ENCODE data around the gene NUCB1. TPM values are rescaled to one million over a fixed set of nuclear protein-coding genes. Genes with fewer than 3 reads are reported as not detected.

Gene NUCB1
- total and polyA plus RNA-seq, 8 donors, result 60.9 to 136 (median 96.3) TPM

DNA sequence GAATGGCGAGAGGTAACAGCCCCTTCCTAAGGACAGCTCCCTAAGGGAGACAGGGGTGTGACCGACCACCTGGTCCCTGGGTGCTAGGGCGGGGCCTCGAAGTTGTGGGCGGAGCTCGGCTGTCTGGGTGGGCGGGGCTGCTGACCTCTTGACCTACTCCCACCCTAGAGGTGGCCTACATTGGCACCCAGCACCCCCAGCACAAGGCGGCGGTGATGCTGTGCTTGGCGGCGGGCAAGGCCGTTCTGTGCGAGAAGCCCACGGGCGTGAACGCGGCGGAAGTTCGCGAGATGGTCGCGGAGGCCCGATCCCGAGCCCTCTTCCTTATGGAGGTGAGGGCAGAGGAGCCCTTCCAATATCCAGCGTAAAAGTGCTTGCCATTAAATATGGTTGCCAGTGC, 35.8 kb downstream of the NUCB1 start:
- DNase-seq, result no peak
- TF ChIP-seq, protein P1, sequence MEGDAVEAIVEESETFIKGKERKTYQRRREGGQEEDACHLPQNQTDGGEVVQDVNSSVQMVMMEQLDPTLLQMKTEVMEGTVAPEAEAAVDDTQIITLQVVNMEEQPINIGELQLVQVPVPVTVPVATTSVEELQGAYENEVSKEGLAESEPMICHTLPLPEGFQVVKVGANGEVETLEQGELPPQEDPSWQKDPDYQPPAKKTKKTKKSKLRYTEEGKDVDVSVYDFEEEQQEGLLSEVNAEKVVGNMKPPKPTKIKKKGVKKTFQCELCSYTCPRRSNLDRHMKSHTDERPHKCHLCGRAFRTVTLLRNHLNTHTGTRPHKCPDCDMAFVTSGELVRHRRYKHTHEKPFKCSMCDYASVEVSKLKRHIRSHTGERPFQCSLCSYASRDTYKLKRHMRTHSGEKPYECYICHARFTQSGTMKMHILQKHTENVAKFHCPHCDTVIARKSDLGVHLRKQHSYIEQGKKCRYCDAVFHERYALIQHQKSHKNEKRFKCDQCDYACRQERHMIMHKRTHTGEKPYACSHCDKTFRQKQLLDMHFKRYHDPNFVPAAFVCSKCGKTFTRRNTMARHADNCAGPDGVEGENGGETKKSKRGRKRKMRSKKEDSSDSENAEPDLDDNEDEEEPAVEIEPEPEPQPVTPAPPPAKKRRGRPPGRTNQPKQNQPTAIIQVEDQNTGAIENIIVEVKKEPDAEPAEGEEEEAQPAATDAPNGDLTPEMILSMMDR (IDR thresholded peaks at IDR 0.05), result no peak
- no peak for ATAC-seq
- WGBS, 2 donors, result 90 to 95% methylated on average over 25 of the region's 25 CpGs
- intact Hi-C loops (cut with DNase I), result no loop called here
- no peaks in the 10 kb centered on the region for H3K4me1 ChIP-seq
- no peak overlapping the region for H3K4me3 ChIP-seq
- H3K36me3 ChIP-seq, result no peaks in the 10 kb centered on the region
- no peaks in the 10 kb centered on the region for H3K27me3 ChIP-seq
- H3K9me3 ChIP-seq, result no peaks in the 10 kb centered on the region
- H3K27ac ChIP-seq, result no peak overlapping the region
- FAIRE-seq, result no peak

DNA sequence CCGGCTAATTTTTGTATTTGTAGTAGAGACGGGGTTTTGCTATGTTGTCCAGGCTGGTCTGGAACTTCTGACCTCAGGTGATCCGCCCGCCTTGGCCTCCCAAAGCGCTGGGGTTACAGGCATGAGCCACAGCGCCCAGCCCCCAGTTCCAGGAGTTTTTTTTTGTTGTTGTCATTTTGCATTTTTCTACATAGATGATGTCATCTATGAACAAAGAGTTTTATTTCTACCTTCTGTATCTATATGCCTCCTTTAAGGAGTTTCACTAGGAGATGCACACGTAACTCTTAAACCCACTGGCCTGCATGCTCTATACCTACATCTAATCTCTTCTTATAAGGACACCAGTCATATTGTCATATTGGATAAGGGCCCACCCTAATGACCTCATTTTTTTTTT, 38.1 kb downstream of the NUCB1 start:
- no peak overlapping the region for H3K4me3 ChIP-seq
- no peaks in the 10 kb centered on the region for H3K36me3 ChIP-seq
- H3K27ac ChIP-seq, result no peak overlapping the region
- H3K27me3 ChIP-seq, result no peaks in the 10 kb centered on the region
- FAIRE-seq (no peak), ATAC-seq (no peak), DNase-seq (no peak)
- H3K4me1 ChIP-seq, result no peaks in the 10 kb centered on the region
- no peaks in the 10 kb centered on the region for H3K9me3 ChIP-seq
- intact Hi-C loops (cut with DNase I), result no loop called here
- TF ChIP-seq, protein P1 (IDR thresholded peaks at IDR 0.05), result no peak
- WGBS, 2 donors, result 71 to 93% methylated on average over 7 of the region's 7 CpGs

DNA sequence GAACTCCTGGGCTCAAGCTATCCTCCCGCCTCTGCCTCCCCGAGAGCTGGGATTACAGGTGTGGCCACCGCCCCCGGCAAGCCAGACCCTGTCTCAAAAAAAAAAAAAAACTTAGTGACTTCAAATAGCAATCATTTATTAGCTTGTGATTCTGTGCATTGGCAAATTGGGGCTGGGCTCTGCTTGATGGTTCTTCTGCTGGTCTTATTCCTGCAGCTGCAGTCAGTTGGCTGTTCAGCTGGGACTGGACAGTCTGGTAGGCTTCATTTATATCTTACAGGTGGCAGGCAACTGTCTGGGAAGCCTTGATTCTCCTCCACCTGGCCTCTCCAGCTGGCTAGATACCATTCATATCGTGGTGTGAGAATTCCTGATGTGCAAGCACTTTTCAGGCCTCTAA, 40.8 kb downstream of the NUCB1 start:
- H3K4me3 ChIP-seq, result no peak overlapping the region
- H3K9me3 ChIP-seq, result no peaks in the 10 kb centered on the region
- intact Hi-C loops (cut with DNase I), result no loop called here
- no peak for ATAC-seq
- DNase-seq, result no peak
- 94 to 95% methylated on average over 5 of the region's 5 CpGs for WGBS, 2 donors
- no peak for FAIRE-seq
- H3K4me1 ChIP-seq, result no peaks in the 10 kb centered on the region
- TF ChIP-seq, protein P1 (IDR thresholded peaks at IDR 0.05), result no peak
- H3K27me3 ChIP-seq, result no peaks in the 10 kb centered on the region
- no peaks in the 10 kb centered on the region for H3K36me3 ChIP-seq
- no peak overlapping the region for H3K27ac ChIP-seq

DNA sequence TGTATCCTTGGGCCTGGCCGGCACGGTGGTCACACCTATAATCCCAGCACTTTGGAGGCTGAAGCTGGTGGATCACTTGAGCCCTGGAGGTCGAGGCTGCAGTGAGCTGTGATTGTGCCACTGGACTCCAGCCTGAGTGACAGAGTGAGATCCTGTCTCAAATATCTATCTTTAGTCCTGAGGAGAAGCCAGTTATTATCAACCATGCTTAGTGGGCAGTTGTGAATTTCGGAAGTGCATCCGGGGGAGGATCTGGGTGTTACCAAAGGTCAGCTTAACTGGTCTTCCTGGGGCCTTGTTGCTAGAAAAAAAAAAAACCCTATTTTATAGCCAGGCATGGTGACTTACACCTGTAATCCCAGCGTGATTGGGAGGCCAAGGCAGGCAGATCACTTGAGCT, 43.0 kb downstream of the NUCB1 start:
- ATAC-seq (no peak), FAIRE-seq (no peak), DNase-seq (no peak)
- no peaks in the 10 kb centered on the region for H3K36me3 ChIP-seq
- intact Hi-C loops (cut with DNase I), result no loop called here
- H3K27me3 ChIP-seq, result no peaks in the 10 kb centered on the region
- no peaks in the 10 kb centered on the region for H3K9me3 ChIP-seq
- H3K4me1 ChIP-seq, result no peaks in the 10 kb centered on the region
- no peak overlapping the region for H3K4me3 ChIP-seq
- no peak overlapping the region for H3K27ac ChIP-seq
- WGBS, 2 donors, result 78 to 86% methylated on average over 6 of the region's 6 CpGs
- TF ChIP-seq, protein P1 (IDR thresholded peaks at IDR 0.05), result no peak

DNA sequence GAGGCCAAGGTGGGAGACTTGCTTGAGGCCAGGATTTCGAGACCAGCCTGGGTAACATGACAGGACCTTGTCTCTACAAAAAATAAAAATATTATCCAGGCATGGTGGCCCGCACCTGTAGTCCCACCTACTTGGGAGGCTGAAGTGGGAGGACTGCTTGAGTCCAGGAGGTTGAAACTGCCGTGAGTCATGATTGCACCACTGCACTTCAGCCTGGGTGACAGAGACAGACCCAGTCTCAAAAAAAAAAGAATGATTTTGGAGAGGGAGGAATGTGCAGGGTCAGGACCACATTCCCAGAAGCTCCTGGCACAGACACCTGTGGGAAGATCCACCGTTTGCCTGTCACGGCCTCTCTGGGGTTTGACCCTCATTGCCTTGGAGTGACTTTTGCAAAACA, 45.3 kb downstream of the NUCB1 start:
- 84 to 94% methylated on average over 5 of the region's 5 CpGs for WGBS, 2 donors
- no peak overlapping the region for H3K4me3 ChIP-seq
- H3K27me3 ChIP-seq, result no peaks in the 10 kb centered on the region
- no peak for ATAC-seq
- no peaks in the 10 kb centered on the region for H3K4me1 ChIP-seq
- FAIRE-seq, result no peak
- no peak overlapping the region for H3K27ac ChIP-seq
- no peak for DNase-seq
- TF ChIP-seq, protein P1 (IDR thresholded peaks at IDR 0.05), result no peak
- intact Hi-C loops (cut with DNase I), result no loop called here
- H3K36me3 ChIP-seq, result no peaks in the 10 kb centered on the region
- H3K9me3 ChIP-seq, result no peaks in the 10 kb centered on the region
